ENCODE results near the gene LPO.

The LPO gene

DNA sequence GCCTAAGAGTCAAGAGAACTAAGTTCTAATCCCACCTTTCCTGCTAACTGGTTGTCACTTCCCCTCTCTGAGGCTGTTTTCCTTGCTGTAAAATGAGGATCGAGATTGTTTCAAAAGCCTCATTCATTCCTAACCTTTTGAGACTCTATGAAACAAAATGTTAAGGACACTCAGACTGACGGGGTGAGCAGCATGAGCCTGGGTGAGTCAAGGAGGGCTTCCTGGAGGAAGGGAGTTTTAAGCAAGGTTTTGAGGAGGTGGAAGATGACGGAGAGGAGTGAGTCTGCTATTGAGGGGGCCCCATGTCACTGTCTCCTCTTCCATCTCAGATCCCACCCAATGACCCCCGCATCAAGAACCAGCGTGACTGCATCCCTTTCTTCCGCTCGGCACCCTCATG lies 41.8 kb upstream of the LPO start:
- in situ Hi-C loops (cut with MboI; ENCODE audit: low pct_unique_long_range_greater_than_20kb, low sequenced_read_pairs, unreplicated experiment) = no loop called here
- TF ChIP-seq, protein P1, sequence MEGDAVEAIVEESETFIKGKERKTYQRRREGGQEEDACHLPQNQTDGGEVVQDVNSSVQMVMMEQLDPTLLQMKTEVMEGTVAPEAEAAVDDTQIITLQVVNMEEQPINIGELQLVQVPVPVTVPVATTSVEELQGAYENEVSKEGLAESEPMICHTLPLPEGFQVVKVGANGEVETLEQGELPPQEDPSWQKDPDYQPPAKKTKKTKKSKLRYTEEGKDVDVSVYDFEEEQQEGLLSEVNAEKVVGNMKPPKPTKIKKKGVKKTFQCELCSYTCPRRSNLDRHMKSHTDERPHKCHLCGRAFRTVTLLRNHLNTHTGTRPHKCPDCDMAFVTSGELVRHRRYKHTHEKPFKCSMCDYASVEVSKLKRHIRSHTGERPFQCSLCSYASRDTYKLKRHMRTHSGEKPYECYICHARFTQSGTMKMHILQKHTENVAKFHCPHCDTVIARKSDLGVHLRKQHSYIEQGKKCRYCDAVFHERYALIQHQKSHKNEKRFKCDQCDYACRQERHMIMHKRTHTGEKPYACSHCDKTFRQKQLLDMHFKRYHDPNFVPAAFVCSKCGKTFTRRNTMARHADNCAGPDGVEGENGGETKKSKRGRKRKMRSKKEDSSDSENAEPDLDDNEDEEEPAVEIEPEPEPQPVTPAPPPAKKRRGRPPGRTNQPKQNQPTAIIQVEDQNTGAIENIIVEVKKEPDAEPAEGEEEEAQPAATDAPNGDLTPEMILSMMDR (IDR thresholded peaks at IDR 0.05; ENCODE audit: extremely low read depth, insufficient read depth, missing control alignments) = no peak

DNA sequence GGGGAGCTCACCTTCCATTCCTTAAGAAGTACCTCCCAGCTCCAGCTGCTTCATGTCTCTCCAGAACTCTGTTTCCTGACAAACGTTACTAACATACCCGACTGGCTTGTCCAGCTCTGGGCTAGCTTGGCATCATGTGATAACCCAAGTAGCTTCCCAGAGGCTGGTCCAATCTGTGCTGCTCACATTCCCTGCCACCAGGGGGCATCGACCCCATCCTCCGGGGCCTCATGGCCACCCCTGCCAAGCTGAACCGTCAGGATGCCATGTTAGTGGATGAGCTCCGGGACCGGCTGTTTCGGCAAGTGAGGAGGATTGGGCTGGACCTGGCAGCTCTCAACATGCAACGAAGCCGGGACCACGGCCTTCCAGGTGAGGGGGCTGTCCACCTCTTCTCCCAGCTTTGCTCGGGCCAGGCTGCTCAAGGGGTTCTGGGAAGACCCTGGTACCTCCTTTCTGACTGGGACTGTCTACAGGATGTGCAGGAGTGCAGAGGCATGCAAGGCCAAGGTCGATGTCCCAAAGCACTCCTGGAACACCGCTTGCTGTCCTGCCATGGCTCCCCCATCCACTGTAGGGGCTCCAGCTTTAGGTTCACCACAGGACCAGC lies 38.3 kb upstream of the LPO start:
- TF ChIP-seq, protein P1 (IDR thresholded peaks at IDR 0.05; ENCODE audit: extremely low read depth, insufficient read depth, missing control alignments) = peak; percentile 70
- in situ Hi-C loops (cut with MboI; ENCODE audit: low pct_unique_long_range_greater_than_20kb, low sequenced_read_pairs, unreplicated experiment) = no loop called here
- DNase-seq (ENCODE audit: low spot score) = peak; percentile 75

More for the DNA sequence above, 41.8 kb upstream of the LPO start:
- no peak for DNase-seq (ENCODE audit: low spot score)

DNA sequence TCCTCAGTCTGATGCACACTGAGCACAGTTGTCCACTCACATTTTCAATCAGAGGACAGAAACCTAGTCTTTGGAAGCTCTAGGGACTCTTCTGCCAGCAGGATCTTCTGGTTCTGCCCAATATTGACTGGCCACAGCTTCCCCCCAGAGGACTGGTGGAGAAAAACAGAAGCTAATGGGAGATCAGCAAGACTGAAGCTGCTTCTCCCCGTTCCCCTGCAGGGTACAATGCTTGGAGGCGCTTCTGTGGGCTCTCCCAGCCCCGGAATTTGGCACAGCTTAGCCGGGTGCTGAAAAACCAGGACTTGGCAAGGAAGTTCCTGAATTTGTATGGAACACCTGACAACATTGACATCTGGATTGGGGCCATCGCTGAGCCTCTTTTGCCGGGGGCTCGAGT lies 35.5 kb upstream of the LPO start:
- DNase-seq (ENCODE audit: low spot score) = no peak
- TF ChIP-seq, protein P1 (IDR thresholded peaks at IDR 0.05; ENCODE audit: extremely low read depth, insufficient read depth, missing control alignments) = no peak
- in situ Hi-C loops (cut with MboI; ENCODE audit: low pct_unique_long_range_greater_than_20kb, low sequenced_read_pairs, unreplicated experiment) = no loop called here

DNA sequence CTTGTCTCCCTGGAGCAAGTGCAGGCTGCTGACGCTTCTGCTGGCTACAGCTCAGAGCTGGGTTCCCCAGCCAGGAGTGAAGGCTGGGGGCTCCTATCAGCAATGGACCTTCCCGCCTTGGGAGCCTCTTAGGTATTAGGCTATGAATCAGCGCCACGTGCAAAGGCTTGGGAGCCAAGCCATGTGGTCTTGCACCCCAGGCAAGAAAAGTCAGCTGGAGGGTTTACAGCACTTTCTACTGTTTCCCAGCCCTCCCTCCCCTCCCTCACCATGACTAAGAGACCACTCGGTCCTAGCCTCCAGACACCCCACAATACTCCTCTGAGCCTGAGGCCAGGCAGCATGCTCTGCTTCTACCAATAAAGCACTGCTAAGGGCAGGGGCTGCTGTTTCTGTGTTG lies 33.6 kb upstream of the LPO start:
- TF ChIP-seq, protein P1 (IDR thresholded peaks at IDR 0.05; ENCODE audit: extremely low read depth, insufficient read depth, missing control alignments) = no peak
- DNase-seq (ENCODE audit: low spot score) = no peak
- in situ Hi-C loops (cut with MboI; ENCODE audit: low pct_unique_long_range_greater_than_20kb, low sequenced_read_pairs, unreplicated experiment) = no loop called here

DNA sequence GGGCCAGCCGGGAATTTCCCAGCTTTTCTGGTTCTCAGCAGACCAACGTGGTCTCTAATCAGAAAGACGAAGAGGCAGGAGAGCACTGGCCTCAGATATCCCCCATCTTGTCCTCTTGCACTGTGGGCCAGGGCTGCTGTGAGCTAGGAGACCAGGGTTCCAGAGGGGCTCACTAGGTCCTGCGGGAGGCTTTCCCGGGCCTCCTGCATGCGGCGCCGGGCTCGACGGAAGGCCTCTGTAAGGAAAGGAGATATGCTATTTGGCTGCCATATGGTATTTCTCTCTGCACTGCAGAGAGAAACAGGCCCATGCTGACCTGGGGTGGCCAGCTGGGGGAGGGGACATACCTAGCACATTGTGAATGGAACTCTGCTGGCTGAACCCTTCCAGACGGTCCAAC lies 32.4 kb upstream of the LPO start:
- no peak for DNase-seq (ENCODE audit: low spot score)

DNA sequence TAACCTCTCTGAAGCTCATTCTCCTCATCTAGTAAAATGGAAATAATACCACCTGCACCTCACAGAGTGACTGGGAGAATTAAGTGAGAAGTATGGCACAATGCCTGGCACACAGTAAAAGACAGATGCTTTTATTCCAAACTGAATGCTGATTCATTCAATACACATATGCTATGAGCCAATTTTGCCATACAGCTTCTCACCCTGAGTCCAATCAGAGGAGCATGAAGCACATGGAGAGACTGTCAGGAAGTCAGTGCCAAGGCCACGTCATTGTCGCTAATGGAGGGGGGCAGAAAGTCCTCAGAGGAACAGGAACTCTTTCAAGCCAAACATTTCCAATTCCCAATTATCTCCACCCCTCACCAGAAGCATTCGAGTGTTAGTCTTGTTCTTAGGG lies 30.9 kb upstream of the LPO start:
- DNase-seq (ENCODE audit: low spot score) = no peak
- TF ChIP-seq, protein P1 (IDR thresholded peaks at IDR 0.05; ENCODE audit: extremely low read depth, insufficient read depth, missing control alignments) = no peak
- in situ Hi-C loops (cut with MboI; ENCODE audit: low pct_unique_long_range_greater_than_20kb, low sequenced_read_pairs, unreplicated experiment) = no loop called here

More for the DNA sequence above, 32.4 kb upstream of the LPO start:
- in situ Hi-C loops (cut with MboI; ENCODE audit: low pct_unique_long_range_greater_than_20kb, low sequenced_read_pairs, unreplicated experiment) = no loop called here
- TF ChIP-seq, protein P1 (IDR thresholded peaks at IDR 0.05; ENCODE audit: extremely low read depth, insufficient read depth, missing control alignments) = no peak

Data from GM13977 (cell line).